Upper lobe of right lung (tissue), 1 donor: ENCODE data around the gene PTPRCAP. TPM values are rescaled to one million over a fixed set of nuclear protein-coding genes. Genes with fewer than 3 reads are reported as not detected.

Source experiments
- ATAC-seq: fragments of 200-7000 bp; cut with Tn5 transposase; one replicate; pipeline ENCODE4 v1.9.1; 2020; ENCODE audit warnings: mild to moderate bottlenecking, moderate library complexity
- DNase-seq: peaks from one replicate; pipeline ENCODE4 v3.0.0-alpha.2; 2020
- H3K27ac ChIP-seq: fragments of 200-600 bp; one replicate; pipeline ENCODE4 v1.8.0; 2022
- H3K27me3 ChIP-seq: fragments of 200-600 bp; one replicate; pipeline ENCODE4 v1.8.0; 2022; ENCODE audit warnings: mild to moderate bottlenecking
- H3K36me3 ChIP-seq: fragments of 200-600 bp; one replicate; pipeline ENCODE4 v1.8.0; 2022
- H3K4me1 ChIP-seq: fragments of 200-600 bp; one replicate; pipeline ENCODE4 v1.8.0; 2022
- H3K4me3 ChIP-seq: fragments of 200-600 bp; one replicate; pipeline ENCODE4 v1.8.0; 2022; ENCODE audit warnings: mild to moderate bottlenecking
- H3K9me3 ChIP-seq: fragments of 200-600 bp; one replicate; pipeline ENCODE4 v1.8.0; 2022
- intact Hi-C: fragments of 100-400 bp; cut with DNase I; formaldehyde crosslinking; loops from one replicate; pipeline ENCODE4 v1.11.0; 2022
- total RNA-seq: library from RNA; stranded (reverse); fragmentation: NEBNext Ultra II Directional; extraction: Animal tissue kit (Norgen Biotek cat#: 25700); gene quantifications from one replicate; pipeline ENCODE4 v1.2.1, GENCODE V29; 2021
- TF ChIP-seq, protein P1 (sequence below): fragments of 200-600 bp; IDR thresholded peaks from one replicate; pipeline ENCODE4 v1.8.0; 2022; ENCODE audit warnings: antibody characterized with exemption
- donor health status: DM: no; HTN: yes; CAD: no; lungs with severe emphysema.

The PTPRCAP gene
- total RNA-seq, 1 donor from 2014 or later = 17.7 TPM

GRCh38 chr11:67397986-67398660 is 39.4 kb downstream of the PTPRCAP start:
- TF ChIP-seq, protein P1, sequence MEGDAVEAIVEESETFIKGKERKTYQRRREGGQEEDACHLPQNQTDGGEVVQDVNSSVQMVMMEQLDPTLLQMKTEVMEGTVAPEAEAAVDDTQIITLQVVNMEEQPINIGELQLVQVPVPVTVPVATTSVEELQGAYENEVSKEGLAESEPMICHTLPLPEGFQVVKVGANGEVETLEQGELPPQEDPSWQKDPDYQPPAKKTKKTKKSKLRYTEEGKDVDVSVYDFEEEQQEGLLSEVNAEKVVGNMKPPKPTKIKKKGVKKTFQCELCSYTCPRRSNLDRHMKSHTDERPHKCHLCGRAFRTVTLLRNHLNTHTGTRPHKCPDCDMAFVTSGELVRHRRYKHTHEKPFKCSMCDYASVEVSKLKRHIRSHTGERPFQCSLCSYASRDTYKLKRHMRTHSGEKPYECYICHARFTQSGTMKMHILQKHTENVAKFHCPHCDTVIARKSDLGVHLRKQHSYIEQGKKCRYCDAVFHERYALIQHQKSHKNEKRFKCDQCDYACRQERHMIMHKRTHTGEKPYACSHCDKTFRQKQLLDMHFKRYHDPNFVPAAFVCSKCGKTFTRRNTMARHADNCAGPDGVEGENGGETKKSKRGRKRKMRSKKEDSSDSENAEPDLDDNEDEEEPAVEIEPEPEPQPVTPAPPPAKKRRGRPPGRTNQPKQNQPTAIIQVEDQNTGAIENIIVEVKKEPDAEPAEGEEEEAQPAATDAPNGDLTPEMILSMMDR = no peak
- H3K4me1 ChIP-seq = peaks cover 35% of the 10 kb centered on the region

GRCh38 chr11:67397536-67397935 is 39.9 kb downstream of the PTPRCAP start:
- intact Hi-C loops = no loop called here
- no peak for DNase-seq
- peaks cover 55% of the 10 kb centered on the region for H3K36me3 ChIP-seq
- H3K4me1 ChIP-seq = peaks cover 34% of the 10 kb centered on the region
- no peak for ATAC-seq
- no peaks in the 10 kb centered on the region for H3K9me3 ChIP-seq
- H3K4me3 ChIP-seq = no peak overlapping the region
- TF ChIP-seq, protein P1 = no peak
- H3K27ac ChIP-seq = no peak overlapping the region
- no peaks in the 10 kb centered on the region for H3K27me3 ChIP-seq

More at GRCh38 chr11:67397986-67398660, 39.4 kb downstream of the PTPRCAP start:
- ATAC-seq = no peak
- no peaks in the 10 kb centered on the region for H3K27me3 ChIP-seq
- H3K4me3 ChIP-seq = no peak overlapping the region
- no peaks in the 10 kb centered on the region for H3K9me3 ChIP-seq
- intact Hi-C loops = no loop called here
- H3K27ac ChIP-seq = no peak overlapping the region
- H3K36me3 ChIP-seq = peaks cover 55% of the 10 kb centered on the region
- DNase-seq = no peak

DNA sequence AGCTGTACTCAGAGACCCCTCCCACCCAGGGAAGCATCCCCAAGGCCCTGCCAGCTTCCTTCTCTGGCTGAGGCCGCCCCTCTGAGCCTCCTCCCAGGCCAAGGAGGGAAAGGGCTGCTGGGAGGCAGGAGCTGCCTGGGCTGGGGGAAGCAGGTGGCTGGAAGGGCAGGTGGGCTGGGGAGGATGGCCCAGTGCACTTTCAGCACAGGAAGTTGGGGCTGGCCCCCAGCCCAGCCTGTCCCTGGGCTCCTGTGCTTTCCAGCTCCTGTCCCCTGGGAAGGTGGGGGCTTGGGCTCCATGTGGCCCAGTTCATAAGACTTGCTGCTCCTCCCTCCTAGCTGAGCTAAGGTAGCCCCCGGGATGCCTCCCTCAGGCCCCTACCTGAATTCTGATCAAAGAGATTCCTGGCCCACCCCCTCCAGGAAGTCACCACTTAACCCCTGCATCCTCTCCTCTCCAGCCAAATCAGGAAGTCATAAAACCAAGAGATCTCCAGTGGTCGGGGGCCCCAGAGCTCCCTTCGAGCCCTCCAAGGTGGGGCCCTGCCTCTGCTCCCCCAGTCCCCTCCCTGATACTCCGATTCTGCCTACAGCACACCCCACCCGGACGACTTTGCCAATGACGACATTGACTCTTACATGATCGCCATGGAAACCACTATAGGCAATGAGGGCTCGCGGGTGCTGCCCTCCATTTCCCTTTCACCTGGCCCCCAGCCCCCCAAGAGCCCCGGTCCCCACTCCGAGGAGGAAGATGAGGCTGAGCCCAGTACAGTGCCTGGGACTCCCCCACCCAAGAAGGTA is 40.7 kb downstream of the PTPRCAP start:
- Histone ChIP-seq H3K27ac (no peak overlapping the region), H3K4me1 (peaks cover 32% of the 10 kb centered on the region)
- ATAC-seq = no peak

DNA sequence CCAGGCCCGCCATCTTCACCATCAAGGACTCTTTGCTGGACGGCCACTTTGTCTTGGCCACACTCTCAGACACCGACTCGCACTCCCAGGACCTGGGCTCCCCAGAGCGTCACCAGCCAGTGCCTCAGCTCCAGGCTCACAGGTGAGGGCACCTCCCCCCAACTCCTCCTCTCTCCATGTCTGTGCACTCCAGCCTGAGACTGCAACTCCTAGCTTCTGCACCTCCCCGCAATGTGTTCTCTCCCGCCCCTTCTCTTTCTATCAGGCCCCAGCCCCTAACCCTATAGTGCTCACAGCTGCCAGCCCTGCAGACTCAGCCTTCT is 41.3 kb downstream of the PTPRCAP start:
- Histone ChIP-seq H3K9me3 (no peaks in the 10 kb centered on the region), H3K27me3 (no peaks in the 10 kb centered on the region), H3K36me3 (peaks cover 55% of the 10 kb centered on the region), H3K4me3 (no peak overlapping the region), H3K4me1 (peaks cover 32% of the 10 kb centered on the region), H3K27ac (no peak overlapping the region)
- ATAC-seq (no peak), DNase-seq (no peak)
- intact Hi-C loops = no loop called here
- TF ChIP-seq, protein P1 = no peak

More for the DNA sequence above, 40.7 kb downstream of the PTPRCAP start:
- DNase-seq = no peak
- Histone ChIP-seq H3K27me3 (no peaks in the 10 kb centered on the region), H3K36me3 (peaks cover 55% of the 10 kb centered on the region), H3K9me3 (no peaks in the 10 kb centered on the region), H3K4me3 (no peak overlapping the region)
- TF ChIP-seq, protein P1 = no peak
- intact Hi-C loops = no loop called here

- intact Hi-C loops = no loop called here
- no peak for DNase-seq
- TF ChIP-seq, protein P1 = no peak
- H3K36me3 ChIP-seq = peaks cover 55% of the 10 kb centered on the region
- ATAC-seq = no peak
- H3K9me3 ChIP-seq = no peaks in the 10 kb centered on the region
- H3K27ac ChIP-seq = no peak overlapping the region
- no peaks in the 10 kb centered on the region for H3K27me3 ChIP-seq
- H3K4me3 ChIP-seq = no peak overlapping the region
- H3K4me1 ChIP-seq = peaks cover 35% of the 10 kb centered on the region
Observed at GRCh38 chr11:67395555-67396258, 41.8 kb downstream of the PTPRCAP start.
